Activated naive CD8-positive, alpha-beta T cell treated with anti-CD3 and anti-CD28 coated beads for 36 hours (primary cell): ENCODE measurements around the gene PFKL. TPM values are rescaled to one million over a fixed set of nuclear protein-coding genes. Genes with fewer than 3 reads are reported as not detected.

ENCODE experiments used
- DNase-seq: peaks from one replicate; pipeline ENCODE4 v3.0.0; 2021
- H3K27ac Mint-ChIP-seq: one replicate; pipeline ENCODE4 v1.8.0; 2022; ENCODE audit warnings: mild to moderate bottlenecking, moderate library complexity, mixed read lengths
- H3K27me3 Mint-ChIP-seq: one replicate; pipeline ENCODE4 v1.8.0; 2022; ENCODE audit warnings: mild to moderate bottlenecking, mixed read lengths
- H3K36me3 Mint-ChIP-seq: one replicate; pipeline ENCODE4 v1.8.0; 2021; ENCODE audit warnings: mild to moderate bottlenecking, mixed read lengths
- H3K4me1 Mint-ChIP-seq: one replicate; pipeline ENCODE4 v1.8.0; 2021; ENCODE audit warnings: mixed read lengths
- H3K4me3 Mint-ChIP-seq: one replicate; pipeline ENCODE4 v1.8.0; 2022; ENCODE audit warnings: mild to moderate bottlenecking, moderate library complexity, mixed read lengths
- H3K9me3 Mint-ChIP-seq: one replicate; pipeline ENCODE4 v1.8.0; 2022; ENCODE audit warnings: mixed read lengths
- total RNA-seq, 2 experiments: library from RNA; stranded (reverse); gene quantifications; one replicate each; pipeline ENCODE4 v1.2.3, GENCODE V29; 2021

PFKL gene
- total RNA-seq, 2 experiments from 2014 or later = 150 to 154 TPM

DNA sequence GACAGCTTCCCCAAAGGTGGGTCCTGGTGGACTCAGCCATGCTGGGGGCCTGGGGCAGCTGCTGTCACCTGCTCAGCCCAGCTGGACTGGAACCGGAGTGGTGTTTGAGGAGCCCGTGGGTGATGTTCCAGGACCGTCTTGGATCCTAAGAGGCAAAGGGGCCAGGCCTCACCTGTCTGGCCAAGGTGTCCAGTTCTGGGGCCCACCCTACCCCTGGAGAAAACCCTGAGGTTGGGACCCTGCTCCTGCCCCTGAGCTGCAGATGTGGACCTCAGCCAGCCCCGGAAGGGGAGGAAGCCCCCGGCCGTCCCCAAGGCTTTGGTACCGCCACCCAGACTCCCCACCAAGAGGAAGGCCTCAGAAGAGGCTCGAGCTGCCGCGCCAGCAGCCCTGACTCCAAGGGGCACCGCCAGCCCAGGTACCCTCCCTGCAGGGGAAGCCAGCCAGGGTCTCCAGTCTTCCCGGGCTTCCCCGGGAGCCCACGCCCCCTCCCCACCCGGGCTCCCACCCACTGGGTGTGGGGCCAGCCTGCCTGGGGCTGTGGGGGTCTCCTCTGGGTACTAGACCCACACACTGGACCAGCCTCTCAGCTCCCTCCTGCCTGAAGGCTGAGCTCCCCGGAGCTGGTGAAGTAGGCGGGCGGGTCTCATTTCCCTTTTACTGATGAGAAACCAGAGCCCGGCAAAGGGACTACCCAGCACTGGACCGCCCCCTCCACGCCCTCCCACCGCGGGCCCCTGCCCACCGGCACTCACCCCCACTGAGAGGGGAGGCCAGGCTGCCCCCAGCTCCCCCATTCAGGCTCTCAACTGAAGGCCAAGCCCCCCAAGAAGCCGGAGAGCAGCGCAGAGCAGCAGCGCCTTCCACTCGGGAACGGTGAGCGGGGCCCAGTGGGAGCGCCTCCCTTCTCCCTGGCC lies 12.9 kb upstream of the PFKL start:
- Mint-ChIP-seq H3K9me3 (no peaks in the 10 kb centered on the region), H3K27me3 (no peaks in the 10 kb centered on the region), H3K4me3 (no peak overlapping the region), H3K4me1 (no peaks in the 10 kb centered on the region), H3K27ac (no peak overlapping the region), H3K36me3 (no peaks in the 10 kb centered on the region)
- DNase-seq = no peak

DNA sequence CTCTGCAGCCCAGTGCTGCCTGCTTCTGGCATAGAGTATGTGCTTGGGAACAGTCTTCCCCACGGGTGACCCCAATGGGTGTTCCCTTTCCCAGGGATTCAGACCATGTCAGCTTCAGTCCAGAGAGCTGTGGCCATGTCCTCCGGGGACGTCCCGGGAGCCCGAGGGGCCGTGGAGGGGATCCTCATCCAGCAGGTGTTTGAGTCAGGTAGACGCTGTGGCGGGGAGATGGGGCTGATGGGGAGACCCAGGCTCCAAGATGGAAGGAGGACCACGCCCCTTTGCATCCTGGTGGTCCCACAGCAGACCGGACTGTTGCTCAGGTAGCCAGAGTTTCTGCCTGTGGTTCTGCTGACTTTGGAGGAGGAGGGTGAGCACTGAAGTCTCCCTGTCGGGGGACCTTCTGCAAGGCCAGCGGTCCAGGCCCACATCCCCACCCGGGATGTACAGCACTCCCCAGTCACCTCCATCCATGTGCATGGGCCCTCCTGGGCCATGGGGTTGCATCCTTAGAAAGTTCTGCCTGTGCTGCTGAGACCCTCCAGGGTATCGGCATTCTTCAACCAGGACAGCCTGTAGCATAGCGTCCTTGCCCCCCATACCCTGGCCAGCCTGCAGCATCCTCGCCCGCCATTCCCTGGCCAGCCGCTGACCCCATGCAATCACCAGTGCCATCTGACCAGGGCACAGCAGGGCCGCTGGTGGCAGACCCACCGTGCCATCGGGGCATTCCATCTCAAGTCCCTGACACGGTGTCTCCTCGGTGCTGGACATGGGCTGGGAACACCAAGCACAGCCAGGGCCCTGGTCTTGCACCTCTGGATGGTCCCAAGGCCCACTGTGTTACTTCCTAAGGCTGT lies 11.4 kb upstream of the PFKL start:
- H3K4me3 Mint-ChIP-seq = no peak overlapping the region
- H3K27me3 Mint-ChIP-seq = no peaks in the 10 kb centered on the region
- H3K27ac Mint-ChIP-seq = no peak overlapping the region
- no peaks in the 10 kb centered on the region for H3K9me3 Mint-ChIP-seq
- no peaks in the 10 kb centered on the region for H3K4me1 Mint-ChIP-seq
- no peaks in the 10 kb centered on the region for H3K36me3 Mint-ChIP-seq
- DNase-seq = no peak

DNA sequence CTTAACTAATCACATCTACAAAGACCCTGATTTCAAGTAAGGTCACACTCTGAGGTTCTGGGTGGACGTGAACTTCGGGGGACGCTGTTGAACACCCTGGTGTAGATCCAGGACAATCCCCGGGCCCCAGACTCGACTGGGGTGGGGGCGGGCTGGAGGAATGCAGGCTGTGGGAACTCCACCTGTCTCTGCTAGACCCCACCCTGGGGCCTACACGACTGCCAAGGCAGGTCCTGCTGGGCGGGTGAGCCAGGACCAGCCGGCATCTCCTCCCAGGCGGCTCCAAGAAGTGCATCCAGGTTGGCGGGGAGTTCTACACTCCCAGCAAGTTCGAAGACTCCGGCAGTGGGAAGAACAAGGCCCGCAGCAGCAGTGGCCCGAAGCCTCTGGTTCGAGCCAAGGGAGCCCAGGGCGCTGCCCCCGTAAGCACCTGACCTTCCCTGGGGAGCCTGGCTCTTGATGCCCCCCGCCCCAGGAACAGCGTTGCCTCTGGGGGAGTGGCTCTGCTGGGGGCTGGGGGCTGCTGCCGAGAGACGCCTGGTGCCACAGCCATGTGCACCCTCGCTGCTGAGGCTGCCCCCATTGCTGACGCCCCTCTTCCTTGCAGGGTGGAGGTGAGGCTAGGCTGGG lies 10.4 kb upstream of the PFKL start:
- Mint-ChIP-seq H3K4me1 (no peaks in the 10 kb centered on the region), H3K36me3 (no peaks in the 10 kb centered on the region), H3K9me3 (no peaks in the 10 kb centered on the region), H3K4me3 (no peak overlapping the region), H3K27ac (no peak overlapping the region), H3K27me3 (no peaks in the 10 kb centered on the region)
- DNase-seq = no peak

DNA sequence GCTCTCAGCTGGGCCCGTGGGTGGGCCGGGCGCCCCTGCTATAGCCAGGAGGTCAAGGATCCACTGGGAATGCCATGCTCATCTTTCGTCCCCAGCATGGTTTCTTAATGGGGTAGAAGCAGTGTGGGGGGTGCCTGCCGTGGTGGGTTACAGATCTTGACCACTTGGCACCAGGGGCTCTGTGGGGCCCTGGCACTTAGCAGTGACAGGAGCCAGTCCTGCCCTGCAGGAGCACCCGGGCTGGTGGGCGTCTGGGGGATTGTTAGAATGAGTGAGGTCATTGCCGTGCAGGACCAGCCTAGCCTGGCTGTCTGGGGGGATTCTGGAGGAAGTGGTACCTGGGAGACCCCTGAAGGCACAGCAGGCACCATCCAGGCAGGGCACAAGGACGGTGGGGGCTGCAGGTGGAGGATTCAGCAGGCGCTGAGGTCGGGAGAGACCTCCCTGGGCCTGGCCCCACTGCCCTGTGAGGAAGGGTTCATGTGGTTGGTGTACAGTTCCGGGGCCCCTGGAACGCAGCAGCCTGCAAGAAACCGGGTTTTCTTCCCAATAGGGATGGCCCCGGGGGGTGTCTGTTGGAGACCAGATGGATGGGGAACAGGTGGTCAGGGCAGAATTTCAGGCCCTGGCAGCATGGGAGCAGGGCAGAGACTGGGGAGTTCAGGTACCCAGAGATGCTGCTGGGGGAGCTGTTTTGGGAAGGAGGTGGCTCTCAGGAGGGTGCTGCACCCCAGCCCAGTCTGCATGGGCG lies 9.4 kb upstream of the PFKL start:
- no peaks in the 10 kb centered on the region for H3K9me3 Mint-ChIP-seq
- no peak overlapping the region for H3K27ac Mint-ChIP-seq
- H3K4me1 Mint-ChIP-seq = peaks cover 2% of the 10 kb centered on the region
- H3K27me3 Mint-ChIP-seq = no peaks in the 10 kb centered on the region
- no peak overlapping the region for H3K4me3 Mint-ChIP-seq
- H3K36me3 Mint-ChIP-seq = no peaks in the 10 kb centered on the region
- no peak for DNase-seq

DNA sequence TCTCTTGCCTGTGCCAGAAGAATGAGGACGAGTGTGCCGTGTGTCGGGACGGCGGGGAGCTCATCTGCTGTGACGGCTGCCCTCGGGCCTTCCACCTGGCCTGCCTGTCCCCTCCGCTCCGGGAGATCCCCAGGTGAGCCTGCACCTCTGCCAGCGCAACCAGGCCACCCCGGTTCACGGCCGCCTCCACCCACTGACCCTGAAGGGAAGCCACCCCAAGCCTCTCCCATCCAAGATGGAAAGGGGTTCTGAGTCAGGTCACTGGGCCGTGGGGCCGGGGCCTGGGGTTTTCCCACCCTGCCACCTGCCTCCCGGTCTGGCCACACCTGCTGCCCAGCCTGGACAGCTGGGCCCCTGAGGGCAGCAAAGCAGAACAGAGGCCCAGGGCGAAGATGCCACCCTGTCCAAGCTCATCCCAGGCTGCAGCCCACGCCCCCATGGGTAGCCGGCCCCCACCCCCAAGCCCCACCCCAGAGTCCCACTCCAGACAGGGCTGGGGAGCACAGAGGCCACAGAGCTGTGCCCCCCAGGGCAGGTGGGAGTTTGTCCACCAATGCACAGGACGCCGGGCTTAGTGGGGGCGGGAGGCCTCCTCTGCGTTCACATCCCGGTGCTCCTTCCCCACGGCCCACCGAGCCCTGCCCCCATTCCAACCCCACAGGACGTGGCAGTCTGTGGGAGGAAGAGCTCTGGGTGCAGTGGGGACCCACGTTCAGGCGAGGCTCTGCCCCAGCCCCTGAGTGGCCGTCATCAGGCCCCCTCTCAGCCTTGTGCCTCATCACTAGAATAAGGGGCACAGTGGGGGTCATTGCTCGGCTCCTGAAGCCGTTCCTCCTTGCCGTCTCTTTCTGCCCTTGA lies 8.5 kb upstream of the PFKL start:
- no peaks in the 10 kb centered on the region for H3K36me3 Mint-ChIP-seq
- DNase-seq = no peak
- H3K27ac Mint-ChIP-seq = no peak overlapping the region
- no peaks in the 10 kb centered on the region for H3K9me3 Mint-ChIP-seq
- H3K4me3 Mint-ChIP-seq = no peak overlapping the region
- peaks cover 4% of the 10 kb centered on the region for H3K4me1 Mint-ChIP-seq
- H3K27me3 Mint-ChIP-seq = no peaks in the 10 kb centered on the region

DNA sequence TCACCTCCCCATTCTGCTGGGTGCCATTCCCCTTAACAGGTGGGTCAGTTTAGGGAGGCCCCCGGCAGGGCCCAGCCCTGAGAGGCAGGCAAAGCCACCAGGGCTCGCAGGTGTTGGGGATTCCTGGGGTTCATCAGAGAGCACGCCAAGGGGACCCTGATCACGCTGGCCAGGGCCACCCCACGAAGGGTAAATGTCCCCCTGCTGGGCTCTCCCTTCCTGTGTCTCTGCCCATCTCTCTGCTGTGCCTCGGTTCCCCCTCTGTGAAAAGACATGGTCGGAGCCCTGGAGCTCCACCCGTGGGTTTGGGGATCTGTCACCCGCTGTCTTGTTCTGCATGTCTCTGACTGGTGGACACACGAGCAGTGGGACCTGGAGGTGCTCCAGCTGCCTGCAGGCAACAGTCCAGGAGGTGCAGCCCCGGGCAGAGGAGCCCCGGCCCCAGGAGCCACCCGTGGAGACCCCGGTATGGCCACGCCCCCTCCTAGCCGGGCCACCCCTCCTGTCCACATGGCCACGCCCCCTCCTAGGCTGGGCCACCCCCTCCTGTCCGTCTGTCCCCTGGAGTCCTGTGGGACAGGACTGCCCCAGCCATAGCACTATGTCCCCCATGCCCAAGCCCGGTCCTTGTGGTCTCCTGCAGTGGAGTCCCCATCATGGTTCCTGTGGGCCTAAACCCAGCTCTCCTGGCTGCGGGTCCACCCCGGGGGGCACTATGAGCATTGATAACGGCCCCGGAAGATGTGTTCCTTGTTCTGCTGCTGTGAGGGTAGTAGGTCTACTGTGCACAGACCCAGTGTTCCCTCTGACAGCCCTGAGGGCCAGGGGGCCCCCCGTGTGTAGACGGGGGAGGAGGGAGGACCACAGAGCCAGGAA lies 7.7 kb upstream of the PFKL start:
- peaks cover 4% of the 10 kb centered on the region for H3K4me1 Mint-ChIP-seq
- no peak overlapping the region for H3K27ac Mint-ChIP-seq
- no peaks in the 10 kb centered on the region for H3K36me3 Mint-ChIP-seq
- no peak for DNase-seq
- H3K9me3 Mint-ChIP-seq = no peaks in the 10 kb centered on the region
- no peak overlapping the region for H3K4me3 Mint-ChIP-seq
- no peaks in the 10 kb centered on the region for H3K27me3 Mint-ChIP-seq

DNA sequence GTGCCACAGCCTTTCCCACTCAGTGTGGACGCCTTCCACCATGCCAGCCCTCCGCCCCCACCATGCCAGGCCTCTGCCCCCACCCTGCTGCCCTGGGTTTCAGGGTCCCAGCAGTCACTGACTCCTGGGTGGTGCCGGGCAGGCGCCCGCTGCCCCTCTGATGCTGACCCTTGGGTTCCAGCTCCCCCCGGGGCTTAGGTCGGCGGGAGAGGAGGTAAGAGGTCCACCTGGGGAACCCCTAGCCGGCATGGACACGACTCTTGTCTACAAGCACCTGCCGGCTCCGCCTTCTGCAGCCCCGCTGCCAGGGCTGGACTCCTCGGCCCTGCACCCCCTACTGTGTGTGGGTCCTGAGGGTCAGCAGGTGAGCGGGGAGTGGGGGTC lies 7.0 kb upstream of the PFKL start:
- Mint-ChIP-seq H3K36me3 (no peaks in the 10 kb centered on the region), H3K27ac (no peak overlapping the region), H3K4me3 (no peak overlapping the region), H3K27me3 (no peaks in the 10 kb centered on the region), H3K4me1 (peaks cover 7% of the 10 kb centered on the region), H3K9me3 (no peaks in the 10 kb centered on the region)
- DNase-seq = no peak

DNA sequence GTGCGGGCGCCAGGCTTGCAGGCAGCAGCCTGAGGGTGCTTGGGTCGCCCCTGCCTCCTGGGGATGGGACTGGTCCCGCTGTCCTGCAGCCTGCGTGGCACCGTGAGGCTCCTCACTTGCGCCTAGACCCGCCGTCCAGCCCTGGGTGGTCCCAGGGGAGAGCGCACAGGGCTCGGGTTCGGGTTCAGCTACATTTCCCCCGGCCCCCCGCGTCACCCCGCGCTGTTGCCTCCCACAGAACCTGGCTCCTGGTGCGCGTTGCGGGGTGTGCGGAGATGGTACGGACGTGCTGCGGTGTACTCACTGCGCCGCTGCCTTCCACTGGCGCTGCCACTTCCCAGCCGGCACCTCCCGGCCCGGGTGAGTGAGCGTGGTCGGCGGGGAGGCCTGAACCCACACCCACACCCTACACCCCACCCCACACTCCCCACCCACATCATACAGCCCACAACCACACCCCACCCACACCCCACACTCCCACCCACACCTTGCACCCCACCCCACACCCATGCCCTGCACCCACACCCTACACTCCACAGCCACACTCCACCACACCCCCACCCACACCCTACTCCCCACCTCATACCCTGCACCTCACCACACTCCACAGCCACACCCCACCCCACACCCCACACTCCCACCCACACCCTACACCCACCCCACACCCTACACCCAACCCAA lies 6.2 kb upstream of the PFKL start:
- no peak for DNase-seq
- Mint-ChIP-seq H3K9me3 (no peaks in the 10 kb centered on the region), H3K4me3 (no peak overlapping the region), H3K27ac (no peak overlapping the region), H3K36me3 (no peaks in the 10 kb centered on the region), H3K4me1 (peaks cover 16% of the 10 kb centered on the region), H3K27me3 (no peaks in the 10 kb centered on the region)

DNA sequence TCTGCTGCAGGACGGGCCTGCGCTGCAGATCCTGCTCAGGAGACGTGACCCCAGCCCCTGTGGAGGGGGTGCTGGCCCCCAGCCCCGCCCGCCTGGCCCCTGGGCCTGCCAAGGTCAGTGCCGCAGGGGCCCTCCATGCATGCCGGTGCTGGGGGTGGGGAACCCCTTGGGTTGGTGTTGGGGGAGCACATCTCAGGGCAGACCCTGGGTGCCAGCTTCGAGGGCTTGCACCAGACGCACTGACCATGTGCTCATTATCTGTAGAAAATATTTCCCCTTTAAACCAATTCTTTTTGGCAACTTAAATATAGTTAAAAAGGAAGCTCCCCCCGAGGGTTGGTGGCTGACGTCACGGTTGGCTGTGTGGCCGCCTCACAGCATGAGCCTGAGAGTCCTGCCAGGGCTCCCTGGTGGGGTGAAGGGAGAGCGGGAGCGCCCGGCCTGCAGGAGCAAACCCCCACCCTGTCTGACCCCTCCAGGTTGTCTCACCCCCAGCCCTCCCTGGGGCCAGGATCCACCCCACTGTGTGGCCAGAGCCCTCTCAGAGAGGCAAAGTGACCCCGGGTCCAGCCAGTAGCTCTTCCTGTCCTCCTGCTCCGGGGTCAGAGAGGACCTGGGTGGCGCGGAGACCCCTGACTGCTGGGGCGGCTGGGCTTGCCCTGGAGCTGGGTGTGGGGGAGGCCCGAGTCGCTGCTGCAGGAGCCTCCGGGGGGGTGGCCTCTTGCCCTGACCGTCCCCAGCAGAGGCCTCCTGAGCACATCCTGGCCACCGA lies 5.3 kb upstream of the PFKL start:
- Mint-ChIP-seq H3K27me3 (no peaks in the 10 kb centered on the region), H3K4me1 (peaks cover 21% of the 10 kb centered on the region), H3K36me3 (no peaks in the 10 kb centered on the region), H3K4me3 (no peak overlapping the region), H3K9me3 (no peaks in the 10 kb centered on the region), H3K27ac (no peak overlapping the region)
- DNase-seq = no peak

DNA sequence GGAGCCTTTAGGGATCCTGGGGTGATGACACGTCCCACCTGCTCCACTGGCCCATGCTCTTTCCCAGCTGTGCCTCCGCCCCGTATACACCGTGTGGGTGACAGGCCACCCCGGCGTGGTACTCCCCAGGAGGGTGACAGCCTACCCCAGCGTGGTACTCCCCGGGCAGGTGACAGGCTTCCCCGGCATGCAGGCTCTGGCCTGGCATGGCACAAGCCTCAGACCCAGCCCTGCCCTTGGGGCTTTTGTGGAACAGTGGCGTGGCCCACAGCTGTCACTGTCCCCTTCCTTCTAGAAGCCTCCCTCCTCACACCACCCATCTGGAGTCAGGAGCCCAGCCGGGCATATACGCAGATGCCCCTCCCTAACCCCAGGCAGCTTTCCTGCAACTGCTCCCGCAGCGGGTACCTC lies 4.7 kb upstream of the PFKL start:
- Mint-ChIP-seq H3K27me3 (no peaks in the 10 kb centered on the region), H3K36me3 (no peaks in the 10 kb centered on the region), H3K4me3 (no peak overlapping the region), H3K27ac (no peak overlapping the region), H3K9me3 (no peaks in the 10 kb centered on the region), H3K4me1 (peaks cover 21% of the 10 kb centered on the region)
- DNase-seq = no peak

DNA sequence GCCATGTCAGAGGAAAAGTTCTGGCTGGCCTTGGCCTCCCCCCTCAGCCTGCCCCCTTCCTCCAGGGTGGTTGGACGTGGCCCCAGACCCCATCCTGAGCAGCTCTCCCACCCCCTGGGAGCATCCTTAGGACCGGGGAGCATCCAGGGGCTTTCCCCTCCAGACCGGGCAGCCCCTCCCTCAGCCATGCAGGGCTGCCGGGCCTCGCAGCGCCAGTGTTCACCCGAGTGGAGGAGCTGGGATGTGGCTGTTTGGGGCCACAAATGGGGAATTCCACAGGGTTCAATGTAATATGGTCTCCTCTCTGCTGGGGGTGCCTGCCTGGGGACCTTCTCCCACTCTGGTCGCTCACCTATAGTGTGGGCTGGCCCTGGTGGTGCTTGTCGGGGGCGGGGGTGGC lies 4.2 kb upstream of the PFKL start:
- H3K27me3 Mint-ChIP-seq = no peaks in the 10 kb centered on the region
- H3K4me3 Mint-ChIP-seq = no peak overlapping the region
- H3K27ac Mint-ChIP-seq = no peak overlapping the region
- peaks cover 21% of the 10 kb centered on the region for H3K4me1 Mint-ChIP-seq
- H3K36me3 Mint-ChIP-seq = no peaks in the 10 kb centered on the region
- H3K9me3 Mint-ChIP-seq = no peaks in the 10 kb centered on the region
- DNase-seq = no peak

DNA sequence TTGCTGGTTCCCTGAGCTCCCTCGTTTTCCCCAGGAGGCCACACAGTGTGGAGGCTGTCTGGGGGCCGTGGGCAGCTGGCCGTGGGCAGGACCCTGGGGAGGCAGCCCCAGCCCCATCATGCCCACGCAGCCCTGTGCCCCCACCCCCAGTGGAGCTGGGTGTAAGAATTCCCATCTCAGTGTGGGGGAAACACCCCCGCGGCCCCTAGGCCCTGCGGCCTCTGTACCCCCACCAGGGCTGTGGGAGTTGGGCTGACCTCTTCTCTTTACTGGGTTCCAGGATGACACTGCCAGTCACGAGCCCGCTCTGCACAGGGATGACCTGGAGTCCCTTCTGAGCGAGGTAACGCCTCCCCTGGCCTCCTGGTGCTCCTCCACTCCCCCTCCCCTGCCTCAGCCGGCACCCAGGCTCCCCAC lies 3.7 kb upstream of the PFKL start:
- peaks cover 21% of the 10 kb centered on the region for H3K4me1 Mint-ChIP-seq
- no peak overlapping the region for H3K4me3 Mint-ChIP-seq
- H3K9me3 Mint-ChIP-seq = no peaks in the 10 kb centered on the region
- H3K36me3 Mint-ChIP-seq = peaks cover 3% of the 10 kb centered on the region
- no peaks in the 10 kb centered on the region for H3K27me3 Mint-ChIP-seq
- no peak overlapping the region for H3K27ac Mint-ChIP-seq
- no peak for DNase-seq
